GOT3 (cell line): ENCODE measurements around the gene CAMK1G.
A peak's percentile ranks its signal among the peaks of the same experiment; 100 is the strongest.

Experiments used
- DNase-seq: peaks from one replicate; lab custom pipeline; 2025; ENCODE audit warnings: mixed read lengths; lab: John Stamatoyannopoulos, UW

CAMK1G gene

DNA sequence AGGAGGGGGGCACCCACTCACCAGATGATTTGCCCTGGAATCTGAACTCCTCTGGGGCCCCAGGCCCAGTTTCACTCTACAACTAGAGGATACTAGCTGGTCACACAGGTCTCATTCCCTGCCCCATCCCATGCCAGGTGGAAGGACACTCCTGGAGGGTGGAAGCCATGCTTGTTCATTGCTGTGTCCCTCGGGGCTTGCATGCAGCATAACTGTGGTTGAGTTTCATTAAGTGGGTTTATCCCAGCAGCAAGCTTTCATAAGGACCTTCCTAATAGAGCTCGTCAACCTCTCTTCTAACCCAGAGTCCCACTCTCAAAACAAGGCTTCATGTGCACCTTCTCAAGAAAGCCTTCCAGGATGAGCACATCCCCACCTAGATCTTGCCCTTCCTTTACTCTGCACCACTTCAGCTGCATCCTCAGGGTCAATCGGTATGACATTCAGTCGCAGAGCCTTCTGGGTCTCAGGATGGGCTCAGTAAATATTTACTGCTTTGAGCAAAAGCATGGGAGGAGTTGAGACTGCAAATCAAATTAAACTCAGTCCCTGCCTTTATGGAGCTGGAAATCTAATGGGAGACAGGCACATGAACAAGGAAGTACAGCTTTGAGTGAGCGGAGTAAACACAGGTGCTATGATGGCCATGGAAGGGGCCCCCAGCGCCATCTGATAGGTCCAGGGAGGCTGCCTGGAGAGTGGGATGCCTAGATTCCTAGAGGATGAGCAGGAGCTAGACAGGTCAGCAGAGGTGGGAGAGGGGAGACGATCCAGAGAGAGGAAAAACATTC lies 36.4 kb downstream of the CAMK1G start:
- DNase-seq = no peak

DNA sequence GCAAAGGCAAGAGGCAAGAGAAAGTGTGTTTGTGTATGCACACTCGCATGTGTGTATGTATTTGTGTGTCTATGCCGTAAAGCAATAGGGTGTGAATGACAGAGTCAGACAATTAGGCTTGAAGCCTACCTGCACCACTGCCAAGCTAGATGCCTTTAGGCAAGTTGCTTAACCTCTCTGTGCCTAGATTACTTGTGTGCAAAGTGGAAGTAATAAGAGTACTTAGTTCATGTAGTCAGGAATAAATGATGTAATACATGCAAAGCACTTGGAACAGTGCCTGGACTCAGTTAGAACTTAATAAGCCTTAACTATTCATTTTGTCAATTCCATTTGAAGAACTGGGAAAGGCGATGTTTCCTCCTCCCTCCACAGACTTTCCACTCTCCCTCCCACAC lies 37.0 kb downstream of the CAMK1G start:
- DNase-seq = no peak

DNA sequence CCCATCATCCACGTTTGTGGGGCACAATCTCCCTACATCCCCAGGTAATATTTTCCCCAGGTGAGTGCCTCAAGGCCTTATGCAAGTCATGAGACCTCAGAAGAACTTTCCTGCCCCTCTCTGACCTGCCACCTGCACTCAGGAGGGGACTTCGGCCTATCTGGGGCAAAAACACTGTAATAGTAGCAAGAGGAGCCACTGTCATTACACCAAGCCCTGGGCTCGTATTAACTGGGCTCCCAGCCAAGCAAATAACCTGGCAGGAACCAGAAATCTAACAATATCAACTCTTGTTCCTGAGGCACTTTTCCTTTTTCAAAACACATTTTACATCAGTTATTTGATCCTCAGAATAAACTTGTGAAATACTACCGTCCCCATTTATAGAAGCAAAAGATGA lies 37.8 kb downstream of the CAMK1G start:
- DNase-seq = no peak

DNA sequence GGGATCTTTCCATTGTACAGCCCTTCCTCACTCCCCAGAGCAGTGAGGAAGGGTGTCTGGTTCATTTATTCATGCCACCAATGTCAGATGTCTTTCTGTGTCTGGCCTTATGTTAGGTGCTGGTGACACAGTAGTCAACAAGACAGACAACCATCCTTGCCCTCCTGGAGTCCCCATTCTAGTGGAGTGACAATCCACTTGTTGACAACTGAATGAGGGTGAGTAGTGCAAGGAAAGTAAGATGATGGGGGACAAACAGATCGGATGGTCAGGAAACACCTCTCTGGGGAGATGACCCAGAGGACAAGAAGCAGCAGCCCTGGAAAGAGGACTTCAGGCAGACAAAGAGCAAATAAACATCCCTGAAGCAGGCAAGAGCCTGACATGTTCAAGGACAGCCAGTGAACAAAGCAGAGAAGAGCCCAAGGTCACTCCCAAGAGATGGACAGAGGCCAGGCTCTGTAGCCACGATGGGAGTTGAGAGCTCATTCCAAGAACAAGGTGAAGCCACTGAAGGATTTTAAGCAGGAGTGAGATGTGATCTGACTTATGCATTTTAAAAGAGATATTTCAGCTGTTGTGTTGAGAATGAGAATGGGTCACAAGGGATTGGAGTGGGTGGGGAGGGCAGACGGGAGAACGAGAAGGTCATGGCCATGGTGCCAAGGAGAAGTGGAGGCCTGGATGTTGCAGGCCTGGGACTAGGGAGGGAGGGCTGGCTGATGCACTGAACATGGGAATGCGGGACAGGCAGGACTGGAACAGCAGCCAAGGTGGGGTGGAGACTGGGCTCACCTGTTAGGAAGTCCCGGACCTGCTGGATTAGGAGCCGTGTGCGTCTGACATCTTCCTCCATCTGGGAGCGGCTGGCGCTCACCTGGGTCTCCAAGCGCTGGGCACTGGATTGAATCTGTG lies 38.5 kb downstream of the CAMK1G start:
- no peak for DNase-seq

DNA sequence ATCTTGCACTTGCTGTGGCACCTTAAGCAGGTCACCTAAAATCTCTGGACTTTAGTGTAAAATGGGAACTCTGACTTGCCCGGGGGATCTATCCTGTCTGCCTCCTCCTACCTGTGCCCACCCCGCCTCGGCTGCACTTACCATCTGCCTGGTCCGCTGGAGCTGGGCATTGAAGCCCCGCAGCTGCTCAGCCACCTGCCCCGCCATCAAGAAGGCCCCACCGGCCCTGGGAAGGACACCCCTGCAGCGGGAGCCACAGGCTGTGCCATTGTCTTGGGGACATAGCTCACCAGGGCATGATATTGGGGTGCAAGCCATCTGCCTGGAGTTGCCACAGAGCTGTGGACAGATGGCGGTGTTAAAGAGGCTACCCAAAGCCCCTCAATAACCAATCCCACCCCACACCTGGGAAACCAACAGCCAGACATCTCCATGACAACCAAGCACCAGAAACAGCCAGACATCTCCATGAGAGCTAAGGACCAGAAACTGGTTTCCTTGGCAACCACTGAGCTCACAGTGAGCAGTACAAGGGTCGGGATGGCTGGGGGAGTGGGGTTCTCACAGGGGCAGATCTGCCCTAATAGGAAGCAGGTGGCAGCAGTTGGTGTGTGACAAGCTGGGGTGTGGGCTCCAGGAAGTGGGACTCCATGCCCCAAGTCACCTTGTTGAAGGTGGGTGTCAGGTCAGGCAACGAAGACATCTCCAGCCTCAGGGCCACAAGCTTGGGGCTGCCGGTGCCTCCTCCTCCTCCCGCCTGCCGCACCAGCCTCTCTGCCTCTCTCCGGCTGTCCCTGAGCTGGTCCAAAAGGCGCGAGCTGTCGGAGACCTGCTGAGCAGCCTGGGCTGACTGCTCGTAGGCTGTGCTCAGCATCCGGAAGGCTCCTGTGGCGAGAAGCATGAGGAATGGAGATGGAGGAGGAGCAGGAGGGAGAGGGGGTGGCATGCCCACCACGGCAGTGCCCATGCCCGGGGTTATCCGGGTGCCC lies 39.6 kb downstream of the CAMK1G start:
- DNase-seq = no peak

- no peak for DNase-seq
Measured at GRCh38 chr1:209624558-209625549, 41.3 kb downstream of the CAMK1G start.

DNA sequence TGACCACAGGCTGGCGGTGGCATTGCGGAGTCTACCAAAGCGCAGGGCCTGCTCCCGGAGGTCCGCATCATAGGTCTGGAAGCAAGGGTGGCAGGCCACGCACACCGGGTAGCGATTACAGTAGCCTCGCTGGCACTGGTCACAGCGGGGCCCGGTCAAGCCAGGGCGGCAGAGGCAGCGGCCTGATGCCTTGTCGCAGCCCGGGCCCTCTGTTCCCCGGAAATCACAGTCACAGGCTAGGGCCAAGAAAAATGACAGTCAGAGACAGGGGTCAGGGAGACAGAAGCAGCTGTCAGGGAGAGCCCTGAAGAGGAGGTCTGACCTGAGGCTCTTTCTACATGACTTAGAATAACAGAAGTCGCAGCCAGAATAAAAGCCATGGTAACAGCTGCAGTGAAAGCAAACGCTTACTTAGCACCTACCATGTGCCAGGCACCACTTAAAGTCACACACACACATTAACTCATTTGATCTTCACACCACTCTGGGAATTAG lies 42.3 kb downstream of the CAMK1G start:
- DNase-seq = no peak

GRCh38 chr1:209626346-209627026 lies 43.0 kb downstream of the CAMK1G start:
- no peak for DNase-seq

DNA sequence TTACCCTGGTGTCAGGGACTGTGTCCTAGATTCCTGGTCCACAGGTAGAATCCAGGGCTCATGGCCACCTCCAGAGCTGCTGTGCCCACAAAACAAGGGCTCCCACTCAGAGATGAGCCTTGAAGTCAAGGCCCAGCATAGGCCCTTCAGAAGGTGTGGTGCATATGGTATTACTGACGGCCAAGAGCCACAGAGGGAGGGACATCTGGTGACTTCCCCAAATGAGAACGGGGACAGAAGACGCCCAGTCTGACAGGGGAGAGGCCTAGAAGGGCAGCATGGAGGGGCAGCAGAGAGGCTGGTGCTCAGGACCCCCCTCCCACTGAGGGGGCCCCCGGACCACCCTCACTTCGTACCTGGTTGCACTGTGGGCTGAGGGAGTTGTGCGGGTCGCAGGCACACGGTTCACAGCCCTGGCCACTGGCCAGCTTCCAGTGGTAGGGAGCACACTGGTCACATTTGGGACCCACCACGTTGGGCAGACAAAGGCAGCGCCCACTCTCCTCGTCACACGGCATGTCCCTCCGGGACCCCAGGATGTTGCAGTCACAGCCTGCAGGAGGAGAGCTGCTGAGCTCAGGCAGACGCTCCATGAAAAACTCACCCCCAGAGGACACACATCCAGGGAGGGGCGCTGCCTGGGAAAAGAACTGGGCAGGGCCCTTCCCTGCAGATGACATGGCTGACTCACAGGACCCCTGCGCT lies 43.7 kb downstream of the CAMK1G start:
- DNase-seq = no peak

DNA sequence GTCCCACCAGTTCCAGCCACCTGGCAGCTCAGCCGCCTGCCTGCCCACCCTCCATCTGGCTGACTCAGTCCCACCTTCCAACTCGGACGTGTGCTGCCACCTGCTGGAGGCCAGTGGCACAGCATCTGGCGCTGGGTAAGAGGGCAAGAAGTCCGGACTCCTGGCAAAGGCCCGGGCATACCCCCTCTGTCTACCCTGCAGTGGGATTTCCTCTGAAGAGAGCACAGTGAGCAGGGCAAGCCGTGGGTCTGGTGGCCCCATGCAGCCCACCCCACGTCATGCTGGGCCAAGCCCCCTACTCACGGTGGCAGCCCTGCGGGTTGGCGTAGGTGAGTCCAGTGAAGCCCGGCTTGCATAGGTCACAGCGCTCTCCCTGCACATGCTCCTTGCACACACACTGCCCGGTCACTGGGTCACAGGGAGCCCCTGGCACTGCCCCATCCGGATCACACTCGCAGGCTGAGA lies 44.2 kb downstream of the CAMK1G start:
- peak; percentile 58 for DNase-seq

GRCh38 chr1:209628618-209629299 lies 45.2 kb downstream of the CAMK1G start:
- no peak for DNase-seq

GRCh38 chr1:209629621-209630382 lies 46.3 kb downstream of the CAMK1G start:
- no peak for DNase-seq

GRCh38 chr1:209630383-209631225 lies 47.1 kb downstream of the CAMK1G start:
- DNase-seq = no peak

DNA sequence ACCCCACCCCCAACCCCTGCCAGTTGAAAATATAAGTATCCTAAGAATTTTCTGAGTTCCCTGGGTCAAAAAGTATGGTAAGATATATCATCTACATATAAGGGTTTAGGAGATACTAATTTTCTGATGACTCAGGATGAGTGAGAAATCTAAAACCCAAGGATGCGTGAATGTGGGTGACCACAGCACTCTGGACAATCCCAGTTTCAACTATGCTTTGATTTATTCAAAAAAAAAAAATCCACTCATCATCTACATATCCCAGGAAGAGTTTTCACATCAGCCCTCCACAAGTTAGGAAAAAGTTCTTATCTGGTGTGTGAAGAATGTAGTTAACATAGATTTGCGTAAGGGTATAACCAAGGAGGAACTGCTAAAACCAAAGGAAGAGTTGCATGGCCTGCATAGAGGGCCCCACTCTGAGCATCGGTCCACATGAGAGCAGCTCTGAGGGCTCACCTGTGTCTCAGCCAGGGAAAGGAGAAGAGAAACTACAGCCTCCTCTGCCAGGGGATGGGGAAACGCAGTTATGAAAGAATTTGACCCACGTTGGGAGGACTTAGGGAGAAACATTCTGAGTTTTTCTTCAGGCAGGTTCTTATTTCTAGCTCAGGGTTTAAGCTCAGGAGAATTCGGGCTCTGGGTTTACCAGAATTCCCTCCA lies 50.0 kb downstream of the CAMK1G start:
- DNase-seq = no peak

- DNase-seq = no peak
Measured at GRCh38 chr1:209634005-209634737, 50.7 kb downstream of the CAMK1G start.

DNA sequence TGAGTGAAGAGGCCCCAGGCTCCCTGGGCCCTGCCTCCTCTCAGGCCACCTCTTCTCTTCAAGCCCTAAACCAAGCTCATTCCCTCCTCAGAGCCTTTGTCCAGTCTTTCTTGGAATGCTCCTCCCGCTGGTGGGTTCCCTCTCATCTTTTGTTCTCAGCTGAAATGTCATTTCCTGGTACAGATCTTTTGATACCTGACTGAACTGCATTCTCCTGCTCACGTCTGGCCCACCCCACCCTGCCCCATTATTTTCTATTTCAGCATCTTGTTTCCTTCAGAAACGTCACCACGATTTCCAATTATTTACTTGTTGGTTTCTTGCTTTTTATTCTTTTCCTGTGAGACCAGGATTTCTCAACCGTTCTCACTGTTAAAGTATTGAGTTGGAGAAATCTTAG lies 52.3 kb downstream of the CAMK1G start:
- DNase-seq = no peak
